GM18526 (cell line): ENCODE data around the gene NCF4.

ENCODE experiments used
- POLR2A ChIP-seq: IDR thresholded peaks from 3 replicates; pipeline ENCODE4 v1.6.1; 2011; ENCODE audit not compliant: insufficient read length; ENCODE audit errors: extremely low read depth

The NCF4 gene

GRCh38 chr22:36898690-36899089 lies 37.9 kb downstream of the NCF4 start:
- TF ChIP-seq POLR2A = no peak

DNA sequence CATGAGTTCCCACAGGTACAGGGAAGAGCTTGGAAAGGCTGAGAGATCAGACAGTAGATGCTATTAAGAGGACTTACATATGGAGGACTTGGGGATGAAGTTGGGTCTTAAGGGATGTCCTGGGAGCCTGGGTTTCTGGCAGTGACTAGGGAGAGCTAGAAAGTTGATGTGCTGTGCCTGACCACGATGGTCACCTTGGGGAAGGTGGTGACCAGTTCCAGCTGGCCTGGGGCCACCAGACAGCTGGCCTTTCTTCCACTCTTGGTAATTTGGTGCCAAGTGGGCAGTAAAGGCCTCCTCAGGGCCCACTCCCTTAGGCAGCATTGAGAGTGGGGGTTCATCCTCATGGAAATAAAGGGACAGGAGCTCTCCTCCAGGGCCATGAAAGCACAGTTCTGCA lies 38.7 kb downstream of the NCF4 start:
- TF ChIP-seq POLR2A = no peak

GRCh38 chr22:36900225-36900624 lies 39.4 kb downstream of the NCF4 start:
- no peak for TF ChIP-seq POLR2A

GRCh38 chr22:36900880-36901279 lies 40.1 kb downstream of the NCF4 start:
- no peak for TF ChIP-seq POLR2A

DNA sequence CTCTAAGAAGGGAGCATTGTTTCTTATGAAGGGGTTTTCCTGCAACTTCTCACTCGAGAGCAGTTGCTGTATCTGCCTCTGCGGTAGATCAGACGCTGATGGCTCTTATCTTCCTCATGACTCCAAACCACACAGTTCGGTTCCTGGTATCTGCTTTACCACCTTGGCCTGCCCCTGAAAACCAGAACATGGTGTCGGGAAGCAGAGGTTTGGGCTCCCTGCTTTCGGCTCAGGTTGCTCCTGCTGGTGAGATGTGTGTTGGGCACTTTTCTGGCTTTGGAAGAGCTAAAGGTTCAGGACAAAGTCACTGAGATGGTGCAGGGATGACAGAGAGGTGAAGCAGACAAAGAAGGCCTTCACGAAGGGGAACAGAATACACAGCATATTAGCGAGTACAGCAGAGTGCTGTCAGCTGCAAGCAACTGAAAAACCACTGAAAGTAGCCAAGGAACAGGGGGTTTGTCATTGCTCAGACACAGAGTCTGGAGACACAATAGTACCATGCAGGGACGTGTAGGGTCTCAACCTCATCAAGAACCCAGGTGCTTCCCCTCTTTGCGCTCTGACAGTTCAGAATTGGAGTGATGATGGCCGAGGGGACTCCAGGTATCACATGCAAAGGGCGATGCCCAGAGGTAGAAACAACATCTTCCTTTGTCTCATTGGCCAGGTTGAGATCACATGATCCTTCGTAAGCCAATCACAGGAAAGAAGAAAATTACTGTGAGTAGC lies 40.8 kb downstream of the NCF4 start:
- no peak for TF ChIP-seq POLR2A

- TF ChIP-seq POLR2A = no peak
These were observed 41.5 kb downstream of the NCF4 start for GRCh38 chr22:36902143-36902926.

DNA sequence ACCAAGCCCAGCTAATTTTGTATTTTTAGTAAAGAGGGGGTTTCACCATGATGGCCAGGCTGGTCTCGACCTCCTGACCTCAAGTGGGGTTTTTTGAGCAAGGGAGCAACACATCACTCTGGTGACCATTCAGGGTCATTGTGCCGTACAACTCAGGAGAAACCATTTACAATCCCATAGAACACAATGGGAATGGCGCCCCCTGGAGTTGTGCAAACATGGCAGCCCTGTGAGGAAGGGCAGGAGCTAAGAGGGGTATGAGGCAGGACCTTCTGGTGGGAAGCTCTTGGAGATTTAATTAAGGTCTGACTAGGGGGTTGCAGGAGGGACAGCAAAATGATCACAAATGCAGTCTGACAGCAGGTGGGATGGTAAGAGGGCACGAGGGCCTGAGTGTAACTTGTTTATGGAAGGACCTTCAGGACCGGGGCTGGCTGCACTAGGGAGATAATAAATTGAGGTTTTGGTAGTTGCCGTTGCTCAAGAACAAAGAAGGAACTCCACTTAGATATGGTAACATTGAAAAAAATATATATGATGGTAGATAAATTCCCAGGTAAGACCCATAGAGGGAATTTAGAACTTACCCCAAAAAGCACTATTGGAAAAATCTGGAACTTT lies 43.6 kb downstream of the NCF4 start:
- no peak for TF ChIP-seq POLR2A

GRCh38 chr22:36907253-36908195 lies 46.7 kb downstream of the NCF4 start:
- TF ChIP-seq POLR2A = no peak

DNA sequence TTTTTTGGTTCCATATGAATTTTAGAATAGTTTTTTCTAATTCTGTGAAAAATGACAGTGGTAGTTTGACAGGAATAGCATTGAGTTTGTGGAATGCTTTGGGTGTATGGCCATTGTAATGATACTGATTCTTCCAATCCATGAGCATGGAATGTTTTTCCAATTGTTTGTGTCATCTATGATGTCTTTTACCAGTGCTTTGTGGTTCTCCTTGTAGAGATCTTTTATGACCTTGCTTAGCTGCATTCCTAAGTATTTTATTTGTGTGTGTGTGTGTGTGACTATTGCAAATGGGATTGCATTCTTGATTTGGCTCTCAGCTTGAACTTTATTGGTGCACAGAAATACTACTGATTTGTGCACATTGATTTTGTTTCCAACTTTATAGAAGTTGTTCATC lies 49.7 kb downstream of the NCF4 start:
- TF ChIP-seq POLR2A = no peak

DNA sequence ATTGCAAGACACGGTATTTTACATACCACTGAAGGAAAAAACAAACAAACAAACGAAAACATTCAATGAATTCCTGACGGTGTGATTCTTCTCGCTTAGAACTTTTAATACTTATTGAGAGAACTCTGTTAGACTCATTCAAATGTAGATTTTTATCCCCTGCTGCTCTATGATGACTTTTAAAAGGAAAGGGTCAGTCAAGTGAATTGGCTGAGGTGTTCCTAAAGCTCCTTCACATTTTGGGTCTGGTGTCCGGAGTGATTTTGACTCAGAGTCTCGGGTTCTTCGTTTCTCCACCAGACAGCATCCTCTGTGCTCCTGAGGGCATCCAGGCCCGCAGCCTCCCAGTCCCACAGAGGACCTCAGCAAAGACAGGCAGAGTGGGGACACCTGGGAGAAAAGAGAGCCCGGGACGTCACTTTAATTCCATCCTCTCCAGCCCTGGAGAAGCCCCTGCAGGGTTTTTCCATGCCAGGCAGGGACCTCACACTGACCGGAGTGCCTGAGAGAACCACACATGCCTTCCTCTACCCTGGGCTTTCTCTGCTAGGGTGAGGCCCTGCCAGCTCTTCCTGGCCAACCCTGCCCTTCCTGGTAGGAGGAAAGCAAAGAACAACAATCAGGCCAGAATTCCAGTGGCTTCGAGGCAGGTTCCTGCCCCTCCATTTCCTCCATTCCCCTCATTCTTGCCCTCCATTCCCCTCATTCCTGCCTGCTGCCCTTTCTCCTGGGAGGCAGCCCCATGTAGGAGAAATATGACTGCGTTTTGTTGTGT lies 51.3 kb downstream of the NCF4 start:
- TF ChIP-seq POLR2A = no peak

- no peak for TF ChIP-seq POLR2A
These were observed 52.1 kb downstream of the NCF4 start for GRCh38 chr22:36912694-36913426.

GRCh38 chr22:36913427-36914389 lies 52.9 kb downstream of the NCF4 start, which contains the start of gene CSF2RB:
CSF2RB (plus strand) TSS chr22:36913628; CDS start chr22:36922208, 8,580 bp downstream.
- no peak for TF ChIP-seq POLR2A
